Stimulated activated CD8-positive, alpha-beta memory T cell treated with anti-CD3 and anti-CD28 coated beads, Interleukin-7, amount 100 ng/mL, for 4 hours (primary cell): ENCODE measurements around the gene DCTPP1.
"Not testable (repeated sequence)": the region's sequence is repeated elsewhere in the genome, so short reads cannot be mapped to it uniquely, and the experiment has no call there.

Source experiments
- DNase-seq, 2 donors: peaks; one replicate each; pipeline ENCODE4 v3.0.0-alpha.2; 2020; ENCODE audit warnings: low read depth in 2 of 2

DCTPP1 gene

GRCh38 chr16:30413112-30413806, 16.6 kb downstream of the DCTPP1 start:
- DNase-seq: no peak

- peak; percentile 80 to 86 for DNase-seq
These were observed 20.4 kb downstream of the DCTPP1 start for GRCh38 chr16:30409125-30410060.

- DNase-seq: no peak
These were observed 21.9 kb downstream of the DCTPP1 start for GRCh38 chr16:30407804-30408534.

DNA sequence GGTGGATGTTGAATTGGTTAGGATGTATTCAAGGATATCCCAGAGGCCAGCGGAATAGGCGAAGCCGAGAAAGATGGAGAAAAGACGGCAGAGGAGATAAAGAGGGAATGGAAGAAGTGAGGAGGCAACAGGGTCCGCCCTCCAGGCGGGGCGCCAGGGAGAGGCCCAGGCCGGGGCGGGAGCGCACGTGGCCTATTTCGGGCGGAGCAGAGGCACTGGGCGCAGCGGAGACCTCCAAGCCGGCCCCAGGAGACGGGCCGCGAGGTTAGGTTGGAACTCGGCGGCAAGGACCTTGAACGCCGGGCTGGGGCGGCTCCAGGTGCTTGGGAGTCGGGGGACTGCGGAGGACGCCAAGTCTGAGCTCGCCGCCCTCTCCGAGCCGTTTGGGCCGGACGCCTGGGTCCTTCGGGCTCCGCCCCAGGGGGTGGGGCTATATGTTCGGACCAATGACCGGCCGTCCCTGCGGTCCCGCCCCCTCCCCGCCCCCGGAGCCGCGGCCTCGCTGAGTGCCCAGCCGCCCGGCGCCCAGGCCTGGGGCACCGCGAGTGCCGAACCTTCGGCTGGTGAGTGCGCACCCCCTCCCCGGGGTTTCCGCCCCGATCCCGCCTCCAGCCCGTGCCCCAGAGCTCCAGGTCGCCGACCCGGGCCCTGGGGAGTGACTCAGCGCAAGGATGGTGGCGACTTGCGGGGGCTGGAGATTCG, 22.6 kb downstream of the DCTPP1 start, which contains the start of gene ZNF771:
Gene ZNF771, plus strand, starts transcription at position 505 of the 702 bp plus-strand sequence. CDS start 448 bp downstream, outside the sequence.
- DNase-seq: peak; percentile 70 to 88

- DNase-seq: no peak
These were observed 23.1 kb downstream of the DCTPP1 start for GRCh38 chr16:30406795-30407101.

DNA sequence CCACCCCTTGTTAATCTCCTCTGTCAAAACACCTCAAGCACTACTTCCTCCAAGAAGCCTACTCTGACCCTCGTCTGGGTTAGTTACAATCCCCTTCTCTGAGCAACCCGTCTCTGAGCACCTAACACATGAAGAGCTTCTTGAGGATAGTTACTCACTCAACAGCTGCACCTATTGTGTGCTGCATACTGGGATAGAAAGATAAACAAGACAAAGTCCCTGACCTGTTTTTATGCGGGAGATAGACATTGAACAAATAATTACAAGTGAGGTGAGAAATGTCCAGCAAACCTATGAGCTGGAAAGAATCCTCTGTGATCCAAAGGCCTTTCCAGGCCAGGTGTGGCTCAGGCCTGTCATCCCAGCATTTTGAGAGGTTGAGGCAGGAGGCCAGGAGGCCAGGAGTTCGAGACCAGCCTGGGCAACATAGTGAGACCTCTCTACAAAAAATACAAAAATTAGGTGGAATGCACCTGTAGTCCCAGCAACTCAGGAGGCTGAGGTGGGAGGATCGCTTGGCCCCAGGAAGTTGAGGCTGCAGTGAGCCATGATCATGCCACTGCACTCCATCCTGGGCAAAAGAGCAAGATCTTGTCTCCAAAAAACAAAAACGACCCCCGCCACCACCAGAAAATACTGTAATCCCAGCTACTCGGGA, 27.9 kb downstream of the DCTPP1 start:
- DNase-seq: no peak

- no peak for DNase-seq
These were observed 30.2 kb downstream of the DCTPP1 start for GRCh38 chr16:30399435-30400186.

GRCh38 chr16:30398661-30399434, 31.0 kb downstream of the DCTPP1 start:
- no peak for DNase-seq

- DNase-seq: no peak
These were observed 31.8 kb downstream of the DCTPP1 start for GRCh38 chr16:30397776-30398660.

DNA sequence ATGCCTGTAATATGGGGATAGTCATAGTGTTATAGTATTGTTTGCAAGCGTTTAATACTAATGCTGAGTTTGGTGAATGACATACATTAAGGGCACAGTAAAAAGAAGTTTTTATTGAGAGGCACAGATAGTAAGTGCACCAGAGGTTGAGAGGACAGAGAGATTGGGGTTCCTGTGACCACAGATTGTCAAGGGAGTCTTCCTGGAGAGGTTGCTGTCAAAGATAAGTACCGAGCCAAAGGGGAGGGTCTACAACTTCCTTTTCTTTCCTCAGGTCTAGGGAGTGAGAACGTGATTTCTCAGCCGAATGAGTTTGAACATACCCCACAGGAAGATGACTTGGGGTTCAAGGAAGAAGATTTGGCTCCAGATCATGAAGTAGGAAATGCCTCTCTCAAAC, 32.8 kb downstream of the DCTPP1 start:
- no peak for DNase-seq

- not testable (repeated sequence) for DNase-seq
These were observed 33.2 kb downstream of the DCTPP1 start for GRCh38 chr16:30396627-30397026.

GRCh38 chr16:30395992-30396585, 33.7 kb downstream of the DCTPP1 start:
- no peak for DNase-seq

GRCh38 chr16:30395155-30395991, 34.5 kb downstream of the DCTPP1 start, which contains the start of gene ZNF48:
ZNF48 (plus strand) TSS chr16:30395420; CDS start chr16:30395795, 375 bp downstream.
- peak in 1 of 2 donors; percentile 60 for DNase-seq

GRCh38 chr16:30394592-30395154, 35.2 kb downstream of the DCTPP1 start:
- no peak for DNase-seq

DNA sequence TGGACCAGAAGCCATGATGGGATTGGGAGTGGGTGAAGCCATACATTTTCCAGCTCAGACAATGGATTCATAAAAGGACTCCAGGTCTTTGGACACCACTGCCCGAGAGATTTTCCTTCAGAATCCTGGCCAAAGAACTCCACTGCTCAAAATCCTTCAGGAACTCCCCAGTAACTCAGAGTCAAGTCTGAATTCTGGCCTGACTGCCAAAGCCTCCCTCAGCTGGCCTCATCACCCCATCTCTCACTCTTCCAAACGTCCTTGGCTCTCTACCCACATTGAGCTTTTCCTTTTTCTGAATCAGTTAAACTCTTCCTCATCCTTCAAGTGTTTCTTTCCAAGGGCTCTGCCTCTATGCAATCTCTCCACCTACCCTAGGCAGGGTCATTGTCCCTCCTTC, 46.3 kb downstream of the DCTPP1 start:
- no peak for DNase-seq

- DNase-seq: peak; percentile 63 to 71
These were observed 47.5 kb downstream of the DCTPP1 start, which contains the start of gene SEPTIN1 for GRCh38 chr16:30382111-30382881. SEPTIN1 (minus strand) TSS chr16:30382561; CDS start chr16:30382542, 19 bp downstream.
